HFF-Myc (cell line): Measurements from ENCODE around the gene HOXA11.

Source experiments
- DNase-seq: peaks from one replicate; pipeline ENCODE4 v3.0.0-alpha.2; 2011; ENCODE audit warnings: low read depth; ENCODE audit errors: extremely low read depth
- H3K4me3 ChIP-seq: replicated peaks from 2 replicates; pipeline ENCODE4 v1.5.1; 2011; ENCODE audit warnings: low read depth, mild to moderate bottlenecking, control low read depth, low read length
- TF ChIP-seq, protein P1 (sequence below): IDR thresholded peaks from 2 replicates; pipeline ENCODE4 v1.5.1; 2012; ENCODE audit warnings: mild to moderate bottlenecking, low read depth, low read length, control low read depth; ENCODE audit errors: missing control alignments

HOXA11 gene

DNA sequence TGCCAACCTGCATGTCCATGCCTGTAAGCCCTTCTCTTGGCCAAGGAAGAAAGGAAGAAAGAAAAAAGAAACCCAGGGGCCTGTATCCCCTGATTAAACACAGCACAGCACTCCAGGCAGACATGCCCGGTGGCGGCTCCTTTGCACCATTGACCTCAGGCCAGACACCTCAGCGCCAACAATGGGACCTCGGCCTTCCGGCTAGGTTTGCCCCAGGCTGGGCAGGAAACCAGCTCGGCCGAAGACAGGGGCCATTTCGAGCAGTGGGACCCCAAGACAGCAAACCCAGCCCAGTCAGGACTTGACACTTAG lies 13.8 kb downstream of the HOXA11 start:
- TF ChIP-seq, protein P1, sequence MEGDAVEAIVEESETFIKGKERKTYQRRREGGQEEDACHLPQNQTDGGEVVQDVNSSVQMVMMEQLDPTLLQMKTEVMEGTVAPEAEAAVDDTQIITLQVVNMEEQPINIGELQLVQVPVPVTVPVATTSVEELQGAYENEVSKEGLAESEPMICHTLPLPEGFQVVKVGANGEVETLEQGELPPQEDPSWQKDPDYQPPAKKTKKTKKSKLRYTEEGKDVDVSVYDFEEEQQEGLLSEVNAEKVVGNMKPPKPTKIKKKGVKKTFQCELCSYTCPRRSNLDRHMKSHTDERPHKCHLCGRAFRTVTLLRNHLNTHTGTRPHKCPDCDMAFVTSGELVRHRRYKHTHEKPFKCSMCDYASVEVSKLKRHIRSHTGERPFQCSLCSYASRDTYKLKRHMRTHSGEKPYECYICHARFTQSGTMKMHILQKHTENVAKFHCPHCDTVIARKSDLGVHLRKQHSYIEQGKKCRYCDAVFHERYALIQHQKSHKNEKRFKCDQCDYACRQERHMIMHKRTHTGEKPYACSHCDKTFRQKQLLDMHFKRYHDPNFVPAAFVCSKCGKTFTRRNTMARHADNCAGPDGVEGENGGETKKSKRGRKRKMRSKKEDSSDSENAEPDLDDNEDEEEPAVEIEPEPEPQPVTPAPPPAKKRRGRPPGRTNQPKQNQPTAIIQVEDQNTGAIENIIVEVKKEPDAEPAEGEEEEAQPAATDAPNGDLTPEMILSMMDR = no peak
- peak overlapping the region; percentile 83 for H3K4me3 ChIP-seq
- DNase-seq = no peak

GRCh38 chr7:27170426-27171324 lies 14.4 kb downstream of the HOXA11 start:
- TF ChIP-seq, protein P1 = no peak
- peak overlapping the region; percentile 83 for H3K4me3 ChIP-seq
- no peak for DNase-seq

- TF ChIP-seq, protein P1 = no peak
- H3K4me3 ChIP-seq = peak overlapping the region; percentile 83
- no peak for DNase-seq
Observed at GRCh38 chr7:27169658-27170425, 15.2 kb downstream of the HOXA11 start.

DNA sequence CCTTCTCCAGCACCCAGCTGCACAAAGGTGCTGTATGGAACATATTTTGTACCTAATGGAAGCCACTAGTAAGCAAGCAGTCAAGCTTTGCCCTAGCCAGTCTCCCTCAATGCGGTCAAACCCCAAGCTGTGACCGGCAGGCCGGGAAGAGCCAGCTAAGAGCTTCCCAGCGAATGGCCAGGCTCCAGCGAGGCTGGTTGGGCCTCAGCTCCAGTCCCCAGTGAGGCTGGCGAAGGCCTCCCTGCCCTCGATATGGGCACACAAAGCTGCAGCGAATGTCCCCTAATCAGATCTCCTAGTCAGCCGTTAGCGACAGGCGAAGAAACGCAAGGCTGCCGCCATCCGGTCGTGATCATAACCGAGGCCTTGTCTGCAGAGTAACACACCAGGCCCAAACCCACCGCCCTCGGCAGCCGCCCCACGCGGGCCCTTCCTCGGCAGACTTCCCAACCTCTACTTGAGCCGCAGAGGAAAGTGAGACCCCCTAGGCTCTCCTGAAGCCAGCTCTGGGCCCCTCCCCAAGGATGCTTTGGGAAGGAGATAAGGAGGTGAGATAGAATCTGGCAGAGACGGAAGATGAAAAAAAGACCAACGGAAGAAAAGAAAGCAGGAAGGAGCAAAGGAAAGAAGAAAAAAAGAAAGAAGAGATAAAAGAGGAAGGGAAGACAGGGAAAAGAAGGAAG lies 16.6 kb downstream of the HOXA11 start:
- TF ChIP-seq, protein P1 = no peak
- no peak for DNase-seq
- peak overlapping the region; percentile 83 for H3K4me3 ChIP-seq

DNA sequence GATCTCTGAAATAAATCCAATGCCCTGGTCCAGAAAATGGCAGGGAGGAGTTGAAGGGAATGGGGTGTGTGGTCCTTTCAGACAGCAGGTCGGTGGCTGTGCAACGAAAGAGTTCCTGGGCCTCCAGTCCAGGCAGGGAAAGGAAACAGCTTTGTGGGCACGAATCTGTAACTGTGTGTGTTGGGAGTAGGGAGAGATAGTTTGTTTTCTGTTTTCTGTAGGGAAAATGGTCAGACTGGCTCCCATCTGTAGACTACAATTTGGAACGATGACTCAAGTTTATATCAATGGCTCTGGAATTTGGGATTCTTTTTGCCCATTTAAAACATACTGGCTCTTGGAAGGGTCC lies 17.1 kb downstream of the HOXA11 start:
- DNase-seq = no peak
- H3K4me3 ChIP-seq = peak overlapping the region; percentile 83
- TF ChIP-seq, protein P1 = no peak

GRCh38 chr7:27166531-27167505 lies 18.2 kb downstream of the HOXA11 start:
- H3K4me3 ChIP-seq = peak overlapping the region; percentile 83
- TF ChIP-seq, protein P1 = no peak
- DNase-seq = no peak
